ENCODE data around the gene CEP131. TPM values are rescaled to one million over a fixed set of nuclear protein-coding genes. Genes with fewer than 3 reads are reported as not detected.

Gene CEP131
- total RNA-seq, 1 experiment from 2014 or later = 5.1 TPM

GRCh38 chr17:81249223-81250040, 26.7 kb upstream of the CEP131 start:
- Histone ChIP-seq H3K9ac (ENCODE audit: low read length) (no peak overlapping the region), H3K79me2 (ENCODE audit: low read length) (no peaks in the 10 kb centered on the region), H3K4me1 (ENCODE audit: low read length) (peaks cover 41% of the 10 kb centered on the region), H4K20me1 (ENCODE audit: insufficient read depth, low read depth, low read length) (peaks cover 21% of the 10 kb centered on the region; the same call in 1 of the 2 replicates), H3K36me3 (ENCODE audit: insufficient read depth, low read length) (peaks cover 15% of the 10 kb centered on the region; the same call in 1 of the 2 replicates), H3K4me3 (ENCODE audit: low read length) (no peak overlapping the region), H2AFZ (ENCODE audit: low read length) (no peak overlapping the region), H3K27me3 (ENCODE audit: low read length) (no peaks in the 10 kb centered on the region), H3K4me2 (ENCODE audit: low read depth, low read length, poor library complexity, severe bottlenecking) (no peak overlapping the region), H3K9me3 (ENCODE audit: low read length) (no peaks in the 10 kb centered on the region), H3K9me2 (replicated peaks; ENCODE audit: insufficient read depth, low read length) (no peaks in the 10 kb centered on the region), H3K27ac (ENCODE audit: low read length) (no peak overlapping the region)
- peak; percentile 50 for DNase-seq

GRCh38 chr17:81248649-81249048, 25.9 kb upstream of the CEP131 start:
- Histone ChIP-seq H3K4me3 (ENCODE audit: low read length) (no peak overlapping the region), H3K27me3 (ENCODE audit: low read length) (no peaks in the 10 kb centered on the region), H3K4me1 (ENCODE audit: low read length) (peaks cover 41% of the 10 kb centered on the region), H3K4me2 (ENCODE audit: low read depth, low read length, poor library complexity, severe bottlenecking) (no peak overlapping the region), H3K9me3 (ENCODE audit: low read length) (no peaks in the 10 kb centered on the region), H4K20me1 (ENCODE audit: insufficient read depth, low read depth, low read length) (peaks cover 18% of the 10 kb centered on the region; the same call in 1 of the 2 replicates), H3K9ac (ENCODE audit: low read length) (no peak overlapping the region), H2AFZ (ENCODE audit: low read length) (no peak overlapping the region), H3K9me2 (replicated peaks; ENCODE audit: insufficient read depth, low read length) (no peaks in the 10 kb centered on the region), H3K27ac (ENCODE audit: low read length) (no peak overlapping the region), H3K79me2 (ENCODE audit: low read length) (no peaks in the 10 kb centered on the region), H3K36me3 (ENCODE audit: insufficient read depth, low read length) (peaks cover 15% of the 10 kb centered on the region; the same call in 1 of the 2 replicates)
- no peak for DNase-seq

- H3K4me1 ChIP-seq (ENCODE audit: low read length) = peaks cover 33% of the 10 kb centered on the region
- H3K4me3 ChIP-seq (ENCODE audit: low read length) = no peak overlapping the region
- peaks cover 15% of the 10 kb centered on the region; the same call in 1 of the 2 replicates for H3K36me3 ChIP-seq (ENCODE audit: insufficient read depth, low read length)
- H3K9ac ChIP-seq (ENCODE audit: low read length) = no peak overlapping the region
- no peaks in the 10 kb centered on the region for H3K79me2 ChIP-seq (ENCODE audit: low read length)
- no peaks in the 10 kb centered on the region for H3K27me3 ChIP-seq (ENCODE audit: low read length)
- no peak overlapping the region for H3K4me2 ChIP-seq (ENCODE audit: low read depth, low read length, poor library complexity, severe bottlenecking)
- H4K20me1 ChIP-seq (ENCODE audit: insufficient read depth, low read depth, low read length) = peaks cover 11% of the 10 kb centered on the region; the same call in 1 of the 2 replicates
- no peak overlapping the region for H3K27ac ChIP-seq (ENCODE audit: low read length)
- no peaks in the 10 kb centered on the region for H3K9me2 ChIP-seq (replicated peaks; ENCODE audit: insufficient read depth, low read length)
- DNase-seq = no peak
- no peak overlapping the region for H2AFZ ChIP-seq (ENCODE audit: low read length)
- H3K9me3 ChIP-seq (ENCODE audit: low read length) = no peaks in the 10 kb centered on the region
These were observed 24.7 kb upstream of the CEP131 start for GRCh38 chr17:81247339-81247990.

- Histone ChIP-seq H3K79me2 (ENCODE audit: low read length) (peaks cover 4% of the 10 kb centered on the region; the same call in 1 of the 2 replicates), H3K4me1 (ENCODE audit: low read length) (peaks cover 31% of the 10 kb centered on the region), H3K27me3 (ENCODE audit: low read length) (no peaks in the 10 kb centered on the region), H3K9me3 (ENCODE audit: low read length) (no peaks in the 10 kb centered on the region), H3K4me2 (ENCODE audit: low read depth, low read length, poor library complexity, severe bottlenecking) (no peak overlapping the region), H3K4me3 (ENCODE audit: low read length) (no peak overlapping the region), H2AFZ (ENCODE audit: low read length) (no peak overlapping the region), H3K36me3 (ENCODE audit: insufficient read depth, low read length) (peaks cover 15% of the 10 kb centered on the region; the same call in 1 of the 2 replicates), H3K9me2 (replicated peaks; ENCODE audit: insufficient read depth, low read length) (no peaks in the 10 kb centered on the region), H4K20me1 (ENCODE audit: insufficient read depth, low read depth, low read length) (peaks cover 11% of the 10 kb centered on the region; the same call in 1 of the 2 replicates), H3K27ac (ENCODE audit: low read length) (no peak overlapping the region), H3K9ac (ENCODE audit: low read length) (no peak overlapping the region)
- no peak for DNase-seq
These were observed 24.0 kb upstream of the CEP131 start for GRCh38 chr17:81246679-81247338.

- peaks cover 7% of the 10 kb centered on the region for H3K79me2 ChIP-seq (ENCODE audit: low read length)
- peaks cover 15% of the 10 kb centered on the region; the same call in 1 of the 2 replicates for H3K36me3 ChIP-seq (ENCODE audit: insufficient read depth, low read length)
- no peaks in the 10 kb centered on the region for H3K9me3 ChIP-seq (ENCODE audit: low read length)
- no peak overlapping the region for H2AFZ ChIP-seq (ENCODE audit: low read length)
- H3K9ac ChIP-seq (ENCODE audit: low read length) = no peak overlapping the region
- no peak for DNase-seq
- H3K4me1 ChIP-seq (ENCODE audit: low read length) = peaks cover 29% of the 10 kb centered on the region
- H3K4me3 ChIP-seq (ENCODE audit: low read length) = no peak overlapping the region
- H3K27me3 ChIP-seq (ENCODE audit: low read length) = no peaks in the 10 kb centered on the region
- H3K4me2 ChIP-seq (ENCODE audit: low read depth, low read length, poor library complexity, severe bottlenecking) = no peak overlapping the region
- peaks cover 10% of the 10 kb centered on the region; the same call in 1 of the 2 replicates for H4K20me1 ChIP-seq (ENCODE audit: insufficient read depth, low read depth, low read length)
- no peak overlapping the region for H3K27ac ChIP-seq (ENCODE audit: low read length)
- H3K9me2 ChIP-seq (replicated peaks; ENCODE audit: insufficient read depth, low read length) = no peaks in the 10 kb centered on the region
These were observed 23.5 kb upstream of the CEP131 start for GRCh38 chr17:81246343-81246670.

GRCh38 chr17:81245665-81246342, 23.0 kb upstream of the CEP131 start:
- Histone ChIP-seq H3K27ac (ENCODE audit: low read length) (no peak overlapping the region), H3K4me1 (ENCODE audit: low read length) (peaks cover 29% of the 10 kb centered on the region), H3K9ac (ENCODE audit: low read length) (no peak overlapping the region), H3K79me2 (ENCODE audit: low read length) (peaks cover 12% of the 10 kb centered on the region), H3K27me3 (ENCODE audit: low read length) (no peaks in the 10 kb centered on the region), H4K20me1 (ENCODE audit: insufficient read depth, low read depth, low read length) (peaks cover 9% of the 10 kb centered on the region; the same call in 1 of the 2 replicates), H2AFZ (ENCODE audit: low read length) (no peak overlapping the region), H3K4me3 (ENCODE audit: low read length) (no peak overlapping the region), H3K4me2 (ENCODE audit: low read depth, low read length, poor library complexity, severe bottlenecking) (no peak overlapping the region), H3K9me3 (ENCODE audit: low read length) (no peaks in the 10 kb centered on the region), H3K9me2 (replicated peaks; ENCODE audit: insufficient read depth, low read length) (no peaks in the 10 kb centered on the region), H3K36me3 (ENCODE audit: insufficient read depth, low read length) (peaks cover 13% of the 10 kb centered on the region; the same call in 1 of the 2 replicates)
- DNase-seq = no peak

GRCh38 chr17:81245024-81245664, 22.4 kb upstream of the CEP131 start:
- H3K4me1 ChIP-seq (ENCODE audit: low read length) = peaks cover 29% of the 10 kb centered on the region
- H3K9me3 ChIP-seq (ENCODE audit: low read length) = no peaks in the 10 kb centered on the region
- peak; percentile 48 for DNase-seq
- H3K4me2 ChIP-seq (ENCODE audit: low read depth, low read length, poor library complexity, severe bottlenecking) = no peak overlapping the region
- H2AFZ ChIP-seq (ENCODE audit: low read length) = no peak overlapping the region
- no peaks in the 10 kb centered on the region for H3K27me3 ChIP-seq (ENCODE audit: low read length)
- no peak overlapping the region for H3K4me3 ChIP-seq (ENCODE audit: low read length)
- H3K9me2 ChIP-seq (replicated peaks; ENCODE audit: insufficient read depth, low read length) = no peaks in the 10 kb centered on the region
- peaks cover 11% of the 10 kb centered on the region; the same call in 1 of the 2 replicates for H4K20me1 ChIP-seq (ENCODE audit: insufficient read depth, low read depth, low read length)
- peaks cover 18% of the 10 kb centered on the region for H3K79me2 ChIP-seq (ENCODE audit: low read length)
- H3K9ac ChIP-seq (ENCODE audit: low read length) = no peak overlapping the region
- H3K27ac ChIP-seq (ENCODE audit: low read length) = peak overlapping the region; percentile 45; the same call in 1 of the 2 replicates
- peaks cover 6% of the 10 kb centered on the region; the same call in 1 of the 2 replicates for H3K36me3 ChIP-seq (ENCODE audit: insufficient read depth, low read length)
